Calu3 (cell line): Measurements from ENCODE around the gene PCDHB4. TPM values are rescaled to one million over a fixed set of nuclear protein-coding genes. Genes with fewer than 3 reads are reported as not detected.
"Not testable (repeated sequence)": the region's sequence is repeated elsewhere in the genome, so short reads cannot be mapped to it uniquely, and the experiment has no call there.

Source experiments
- BruUV-seq: library from RNA; stranded (reverse); fragments of 400-500 nt; replicated peaks from 2 replicates; lab custom pipeline; 2021; lab: Mats Ljungman, UMichigan
- CTCF ChIA-PET: fragments of 300-600 bp; sonication (Branson Sonifier 250); formaldehyde crosslinking; loops from one replicate; lab custom pipeline; 2022; ENCODE audit warnings: antibody characterized with exemption; lab: Charles Lee
- DNase-seq: peaks from one replicate; pipeline ENCODE4 v3.0.0; 2022
- H3K27ac Mint-ChIP-seq: one replicate; pipeline ENCODE4 v1.8.0; 2022; ENCODE audit warnings: mixed read lengths; ENCODE audit not compliant: unreplicated experiment
- H3K27me3 Mint-ChIP-seq: one replicate; pipeline ENCODE4 v1.8.0; 2022; ENCODE audit warnings: mixed read lengths; ENCODE audit not compliant: unreplicated experiment
- H3K36me3 Mint-ChIP-seq: one replicate; pipeline ENCODE4 v1.8.0; 2022; ENCODE audit warnings: mild to moderate bottlenecking, moderate library complexity, mixed read lengths; ENCODE audit not compliant: insufficient read depth, unreplicated experiment
- H3K4me1 Mint-ChIP-seq: one replicate; pipeline ENCODE4 v1.8.0; 2022; ENCODE audit warnings: mild to moderate bottlenecking, low read depth, mixed read lengths; ENCODE audit not compliant: unreplicated experiment
- H3K4me3 Mint-ChIP-seq: one replicate; pipeline ENCODE4 v1.8.0; 2022; ENCODE audit warnings: mild to moderate bottlenecking, low read depth, moderate library complexity, mixed read lengths; ENCODE audit not compliant: unreplicated experiment
- H3K9me3 Mint-ChIP-seq: one replicate; pipeline ENCODE4 v1.8.0; 2022; ENCODE audit warnings: low read depth, mixed read lengths; ENCODE audit not compliant: unreplicated experiment
- intact Hi-C: fragments of 100-400 bp; cut with micrococcal nuclease; formaldehyde crosslinking; loops from one replicate; pipeline ENCODE4 v1.10.0; 2022; ENCODE audit not compliant: unreplicated experiment
- total RNA-seq: library from RNA; stranded (reverse); gene quantifications from 2 replicates; pipeline ENCODE4 v1.2.3, GENCODE V29; 2022
- TF ChIP-seq, protein P1 (sequence below): fragments of 200-600 bp; IDR thresholded peaks from one replicate; pipeline ENCODE4 v1.8.0; 2022; ENCODE audit warnings: antibody characterized with exemption; ENCODE audit not compliant: unreplicated experiment

The PCDHB4 gene
- total RNA-seq, 1 experiment from 2014 or later = not detected

DNA sequence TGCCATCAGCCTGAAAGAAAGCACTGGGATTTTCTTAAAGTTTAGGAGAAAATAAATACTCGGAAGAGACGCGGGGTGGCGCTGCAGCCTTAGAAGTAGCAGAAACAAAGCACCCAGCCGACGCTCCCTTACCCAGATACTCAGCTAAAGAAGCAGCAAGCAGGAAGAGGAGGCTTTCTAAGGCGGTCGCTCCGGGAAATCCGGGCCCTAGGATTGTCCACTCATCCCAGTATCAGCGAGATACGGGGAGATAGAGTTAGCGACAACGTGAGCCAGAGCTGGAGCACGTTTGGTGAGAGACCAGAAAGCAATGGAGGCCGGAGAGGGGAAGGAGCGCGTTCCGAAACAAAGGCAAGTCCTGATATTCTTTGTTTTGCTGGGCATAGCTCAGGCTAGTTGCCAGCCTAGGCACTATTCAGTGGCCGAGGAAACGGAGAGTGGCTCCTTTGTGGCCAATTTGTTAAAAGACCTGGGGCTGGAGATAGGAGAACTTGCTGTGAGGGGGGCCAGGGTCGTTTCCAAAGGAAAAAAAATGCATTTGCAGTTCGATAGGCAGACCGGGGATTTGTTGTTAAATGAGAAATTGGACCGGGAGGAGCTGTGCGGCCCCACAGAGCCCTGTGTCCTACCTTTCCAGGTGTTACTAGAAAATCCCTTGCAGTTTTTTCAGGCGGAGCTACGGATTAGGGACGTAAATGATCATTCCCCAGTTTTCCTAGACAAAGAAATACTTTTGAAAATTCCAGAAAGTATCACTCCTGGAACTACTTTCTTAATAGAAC lies 26.9 kb upstream of the PCDHB4 start, which contains the start of gene PCDHB2:
Gene PCDHB2, plus strand, starts transcription at position 135 of the 782 bp plus-strand sequence. Its CDS starts 176 bp downstream, at position 311.
- TF ChIP-seq, protein P1, sequence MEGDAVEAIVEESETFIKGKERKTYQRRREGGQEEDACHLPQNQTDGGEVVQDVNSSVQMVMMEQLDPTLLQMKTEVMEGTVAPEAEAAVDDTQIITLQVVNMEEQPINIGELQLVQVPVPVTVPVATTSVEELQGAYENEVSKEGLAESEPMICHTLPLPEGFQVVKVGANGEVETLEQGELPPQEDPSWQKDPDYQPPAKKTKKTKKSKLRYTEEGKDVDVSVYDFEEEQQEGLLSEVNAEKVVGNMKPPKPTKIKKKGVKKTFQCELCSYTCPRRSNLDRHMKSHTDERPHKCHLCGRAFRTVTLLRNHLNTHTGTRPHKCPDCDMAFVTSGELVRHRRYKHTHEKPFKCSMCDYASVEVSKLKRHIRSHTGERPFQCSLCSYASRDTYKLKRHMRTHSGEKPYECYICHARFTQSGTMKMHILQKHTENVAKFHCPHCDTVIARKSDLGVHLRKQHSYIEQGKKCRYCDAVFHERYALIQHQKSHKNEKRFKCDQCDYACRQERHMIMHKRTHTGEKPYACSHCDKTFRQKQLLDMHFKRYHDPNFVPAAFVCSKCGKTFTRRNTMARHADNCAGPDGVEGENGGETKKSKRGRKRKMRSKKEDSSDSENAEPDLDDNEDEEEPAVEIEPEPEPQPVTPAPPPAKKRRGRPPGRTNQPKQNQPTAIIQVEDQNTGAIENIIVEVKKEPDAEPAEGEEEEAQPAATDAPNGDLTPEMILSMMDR = peak; percentile 34
- intact Hi-C loops = no loop called here
- CTCF ChIA-PET = no interaction called here
- no peak within 1 kb of the TSS for H3K27ac Mint-ChIP-seq
- DNase-seq = no peak
- no peaks in the 10 kb centered on the region for H3K4me1 Mint-ChIP-seq
- H3K4me3 Mint-ChIP-seq = no peak within 1 kb of the TSS
- no peaks in the 10 kb centered on the region for H3K27me3 Mint-ChIP-seq
- H3K9me3 Mint-ChIP-seq = peaks cover 22% of the 10 kb centered on the region
- no peaks in the 10 kb centered on the region for H3K36me3 Mint-ChIP-seq
- no TSS peak for BruUV-seq

DNA sequence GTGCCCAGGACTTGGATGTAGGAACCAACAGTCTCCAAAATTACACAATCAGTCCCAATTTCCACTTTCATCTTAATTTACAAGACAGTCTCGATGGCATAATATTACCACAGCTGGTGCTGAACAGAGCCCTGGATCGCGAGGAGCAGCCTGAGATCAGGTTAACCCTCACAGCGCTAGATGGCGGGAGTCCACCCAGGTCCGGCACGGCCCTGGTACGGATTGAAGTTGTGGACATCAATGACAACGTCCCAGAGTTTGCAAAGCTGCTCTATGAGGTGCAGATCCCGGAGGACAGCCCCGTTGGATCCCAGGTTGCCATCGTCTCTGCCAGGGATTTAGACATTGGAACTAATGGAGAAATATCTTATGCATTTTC lies 26.4 kb upstream of the PCDHB4 start:
- H3K36me3 Mint-ChIP-seq = no peaks in the 10 kb centered on the region
- intact Hi-C loops = no loop called here

DNA sequence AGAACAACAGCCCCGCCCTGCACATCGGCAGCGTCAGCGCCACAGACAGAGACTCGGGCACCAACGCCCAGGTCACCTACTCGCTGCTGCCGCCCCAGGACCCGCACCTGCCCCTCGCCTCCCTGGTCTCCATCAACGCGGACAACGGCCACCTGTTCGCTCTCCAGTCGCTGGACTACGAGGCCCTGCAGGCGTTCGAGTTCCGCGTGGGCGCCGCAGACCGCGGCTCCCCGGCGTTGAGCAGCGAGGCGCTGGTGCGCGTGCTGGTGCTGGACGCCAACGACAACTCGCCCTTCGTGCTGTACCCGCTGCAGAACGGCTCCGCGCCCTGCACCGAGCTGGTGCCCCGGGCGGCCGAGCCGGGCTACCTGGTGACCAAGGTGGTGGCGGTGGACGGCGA lies 25.4 kb upstream of the PCDHB4 start:
- H3K27ac Mint-ChIP-seq, H3K4me3 Mint-ChIP-seq: not testable (repeated sequence)

More for the DNA sequence above, 26.4 kb upstream of the PCDHB4 start:
- BruUV-seq = no TSS peak
- Mint-ChIP-seq H3K4me1 (no peaks in the 10 kb centered on the region), H3K4me3 (no peak overlapping the region), H3K27me3 (no peaks in the 10 kb centered on the region), H3K27ac (no peak overlapping the region), H3K9me3 (peaks cover 23% of the 10 kb centered on the region)
- TF ChIP-seq, protein P1 = no peak
- CTCF ChIA-PET = no interaction called here
- DNase-seq = no peak

DNA sequence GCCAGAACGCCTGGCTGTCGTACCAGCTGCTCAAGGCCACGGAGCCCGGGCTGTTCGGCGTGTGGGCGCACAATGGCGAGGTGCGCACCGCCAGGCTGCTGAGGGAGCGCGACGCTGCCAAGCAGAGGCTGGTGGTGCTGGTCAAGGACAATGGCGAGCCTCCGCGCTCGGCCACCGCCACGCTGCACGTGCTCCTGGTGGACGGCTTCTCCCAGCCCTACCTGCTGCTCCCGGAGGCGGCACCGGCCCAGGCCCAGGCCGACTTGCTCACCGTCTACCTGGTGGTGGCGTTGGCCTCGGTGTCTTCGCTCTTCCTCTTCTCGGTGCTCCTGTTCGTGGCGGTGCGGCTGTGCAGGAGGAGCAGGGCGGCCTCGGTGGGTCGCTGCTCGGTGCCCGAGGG lies 25.0 kb upstream of the PCDHB4 start:
- DNase-seq, H3K4me1 Mint-ChIP-seq, BruUV-seq, CTCF ChIA-PET, H3K36me3 Mint-ChIP-seq, H3K27ac Mint-ChIP-seq, intact Hi-C loops, H3K4me3 Mint-ChIP-seq, H3K27me3 Mint-ChIP-seq: not testable (repeated sequence)
- H3K9me3 Mint-ChIP-seq = peaks cover 25% of the 10 kb centered on the region

More for the DNA sequence above, 25.4 kb upstream of the PCDHB4 start:
- DNase-seq, H3K36me3 Mint-ChIP-seq, BruUV-seq, H3K4me1 Mint-ChIP-seq, intact Hi-C loops, H3K27me3 Mint-ChIP-seq, CTCF ChIA-PET: not testable (repeated sequence)
- H3K9me3 Mint-ChIP-seq = peaks cover 25% of the 10 kb centered on the region

DNA sequence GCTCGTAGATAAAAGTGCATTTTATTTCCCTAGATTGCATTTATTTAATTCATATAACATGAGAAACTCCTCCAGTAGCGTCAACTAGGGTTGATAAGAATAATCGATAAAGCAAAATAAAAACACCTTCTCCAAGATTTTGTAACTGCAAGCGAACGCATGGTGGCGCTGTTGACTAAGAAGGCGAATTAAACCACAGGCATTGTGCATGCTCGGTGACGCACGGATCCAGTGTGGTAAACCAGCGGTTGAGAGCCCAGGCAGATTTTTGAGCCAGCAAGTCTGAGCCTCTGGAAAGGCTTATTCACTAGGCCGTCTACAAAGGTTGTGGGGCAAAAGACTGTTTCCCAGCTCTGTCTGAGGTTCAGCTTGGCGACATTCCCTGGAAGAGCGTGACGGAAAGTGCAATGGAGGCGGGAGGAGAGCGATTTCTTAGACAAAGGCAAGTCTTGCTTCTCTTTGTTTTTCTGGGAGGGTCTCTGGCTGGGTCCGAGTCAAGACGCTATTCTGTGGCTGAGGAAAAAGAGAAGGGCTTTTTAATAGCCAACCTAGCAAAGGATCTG lies 21.3 kb upstream of the PCDHB4 start, which contains the start of gene PCDHB3:
Gene PCDHB3, plus strand, starts transcription at position 231 of the 563 bp plus-strand sequence. Its CDS starts 177 bp downstream, at position 408.
- no peaks in the 10 kb centered on the region for H3K36me3 Mint-ChIP-seq
- peaks cover 13% of the 10 kb centered on the region for H3K9me3 Mint-ChIP-seq
- BruUV-seq = no TSS peak
- DNase-seq = peak; percentile 30
- no peaks in the 10 kb centered on the region for H3K27me3 Mint-ChIP-seq
- intact Hi-C loops = no loop called here
- H3K4me3 Mint-ChIP-seq = no peak within 1 kb of the TSS
- CTCF ChIA-PET = interaction anchor here (0.6 kb wide), 1 partner anchor 273 kb away, joined by 3 read pairs; the partner anchor contains the start of gene PCDHA6
- H3K4me1 Mint-ChIP-seq = no peaks in the 10 kb centered on the region
- no peak within 1 kb of the TSS for H3K27ac Mint-ChIP-seq
- TF ChIP-seq, protein P1 = no peak
